Fibroblast of lung (primary cell): ENCODE measurements around the gene CDKN1B. TPM values are rescaled to one million over a fixed set of nuclear protein-coding genes. Genes with fewer than 3 reads are reported as not detected.

Source experiments
- DNase-seq, 2 donors: peaks; one replicate each; pipeline versions ENCODE4 v3.0.0 to v3.0.0-alpha.2; 2010; ENCODE audit warnings: low read depth in 2 of 2
- H2AFZ ChIP-seq: 2 replicates; pipeline ENCODE4 v1.5.1; 2012; ENCODE audit warnings: low read length, control low read depth, inconsistent platforms
- H3K27ac ChIP-seq: 2 replicates; pipeline ENCODE4 v1.5.1; 2011; ENCODE audit warnings: low read length, control low read depth; ENCODE audit not compliant: insufficient read depth
- H3K27me3 ChIP-seq: 2 replicates; pipeline ENCODE4 v1.5.1; 2011; ENCODE audit warnings: mild to moderate bottlenecking, low read length; ENCODE audit not compliant: control insufficient read depth, insufficient read depth
- H3K36me3 ChIP-seq: 2 replicates; pipeline ENCODE4 v1.5.1; 2011; ENCODE audit warnings: low read length; ENCODE audit not compliant: control insufficient read depth, insufficient read depth
- H3K4me1 ChIP-seq: 2 replicates; pipeline ENCODE4 v1.5.1; 2011; ENCODE audit warnings: low read length; ENCODE audit not compliant: control insufficient read depth, insufficient read depth; ENCODE audit errors: extremely low read depth
- H3K4me2 ChIP-seq: 2 replicates; pipeline ENCODE4 v1.5.1; 2011; ENCODE audit warnings: low read length, control low read depth; ENCODE audit not compliant: insufficient read depth; ENCODE audit errors: extremely low read depth
- H3K4me3 ChIP-seq, 4 experiments: fragments of 200-600 bp in 1 of 4; sonication (generic) in 1 of 4; replicated peaks in 1 of 4; 2 replicates each; pipeline ENCODE4 v1.5.1; 2011 to 2016; ENCODE audit warnings: low read length in 4 of 4, low read depth in 3 of 4, mild to moderate bottlenecking in 3 of 4, control low read depth in 2 of 4, inconsistent platforms in 1 of 4, mixed read lengths in 1 of 4; ENCODE audit not compliant: insufficient read depth in 1 of 4; ENCODE audit errors: control extremely low read depth in 1 of 4
- H3K79me2 ChIP-seq: 2 replicates; pipeline ENCODE4 v1.5.1; 2012; ENCODE audit warnings: mild to moderate bottlenecking, low read length, inconsistent platforms; ENCODE audit not compliant: control insufficient read depth, insufficient read depth
- H3K9ac ChIP-seq: 2 replicates; pipeline ENCODE4 v1.5.1; 2011; ENCODE audit warnings: mild to moderate bottlenecking, low read length, control low read depth; ENCODE audit not compliant: insufficient read depth
- H3K9me3 ChIP-seq: 2 replicates; pipeline ENCODE4 v1.5.1; 2012; ENCODE audit warnings: low read depth, low read length; ENCODE audit not compliant: control insufficient read depth, insufficient read depth
- H4K20me1 ChIP-seq: 2 replicates; pipeline ENCODE4 v1.5.1; 2011; ENCODE audit warnings: low read length; ENCODE audit not compliant: control insufficient read depth, insufficient read depth; ENCODE audit errors: extremely low read depth
- EZH2 ChIP-seq: IDR thresholded peaks from 2 replicates; pipeline ENCODE4 v1.5.1; 2012; ENCODE audit warnings: low read length, control low read depth, mild to moderate bottlenecking; ENCODE audit errors: missing control alignments
- polyA plus RNA-seq, 2 donors: library from polyadenylated mRNA; depleted of rRNA in 1 of 2; stranded (reverse) in 1 of 2; unstranded in 1 of 2; fragments of >200 nt; gene quantifications; 2 replicates each; pipeline ENCODE4 v1.2.1, GENCODE V29; 2011 to 2012; ENCODE audit warnings: missing spikeins in 1 of 2
- total RNA-seq: library from RNA; depleted of rRNA; stranded (reverse); fragments of >200 nt; gene quantifications from 2 replicates; pipeline ENCODE4 v1.2.1, GENCODE V29; 2014
- TF ChIP-seq, protein P1 (sequence below), 2 donors: IDR thresholded peaks in 1 of 2; conservative IDR thresholded peaks in 1 of 2; 1 replicate in 1 of 2; 2 replicates in 1 of 2; pipeline ENCODE4 v1.5.1; 2011 to 2012; ENCODE audit warnings: low read length in 2 of 2, control low read depth in 1 of 2, inconsistent platforms in 1 of 2, low read depth in 1 of 2, mild to moderate bottlenecking in 1 of 2

CDKN1B gene
- total and polyA plus RNA-seq, 2 donors (not counting 1 experiment from before 2014, with no cell fraction given) = 21.4 to 50.9 TPM

DNA sequence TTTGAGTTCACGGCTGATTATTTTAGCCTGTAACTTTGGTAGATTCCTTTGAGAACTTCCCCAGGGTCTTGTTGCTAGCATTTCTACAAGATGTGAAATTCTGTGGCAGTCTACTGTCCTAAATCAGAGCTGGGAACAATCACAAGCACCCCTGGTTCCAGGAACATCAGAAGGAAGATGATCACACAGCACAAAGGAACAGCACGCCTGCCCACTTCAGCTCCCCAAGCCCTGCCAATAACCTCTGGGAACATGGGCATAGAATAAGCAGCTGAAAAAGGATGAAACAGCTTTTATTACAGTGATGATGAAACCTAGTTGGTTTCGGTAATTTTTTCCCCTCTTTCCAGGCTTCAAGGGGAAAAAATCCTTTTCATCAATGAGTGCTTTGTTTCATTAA lies 33.4 kb upstream of the CDKN1B start:
- Histone ChIP-seq H4K20me1 (no peaks in the 10 kb centered on the region), H3K27me3 (no peaks in the 10 kb centered on the region), H3K27ac (no peak overlapping the region), H3K9ac (no peak overlapping the region), H3K4me1 (no peaks in the 10 kb centered on the region), H3K79me2 (no peaks in the 10 kb centered on the region), H3K4me3 (no peak overlapping the region), H3K9me3 (no peaks in the 10 kb centered on the region), H2AFZ (no peak overlapping the region), H3K4me2 (no peak overlapping the region), H3K36me3 (no peaks in the 10 kb centered on the region)
- DNase-seq = no peak
- no peak for TF ChIP-seq EZH2
- TF ChIP-seq, protein P1, sequence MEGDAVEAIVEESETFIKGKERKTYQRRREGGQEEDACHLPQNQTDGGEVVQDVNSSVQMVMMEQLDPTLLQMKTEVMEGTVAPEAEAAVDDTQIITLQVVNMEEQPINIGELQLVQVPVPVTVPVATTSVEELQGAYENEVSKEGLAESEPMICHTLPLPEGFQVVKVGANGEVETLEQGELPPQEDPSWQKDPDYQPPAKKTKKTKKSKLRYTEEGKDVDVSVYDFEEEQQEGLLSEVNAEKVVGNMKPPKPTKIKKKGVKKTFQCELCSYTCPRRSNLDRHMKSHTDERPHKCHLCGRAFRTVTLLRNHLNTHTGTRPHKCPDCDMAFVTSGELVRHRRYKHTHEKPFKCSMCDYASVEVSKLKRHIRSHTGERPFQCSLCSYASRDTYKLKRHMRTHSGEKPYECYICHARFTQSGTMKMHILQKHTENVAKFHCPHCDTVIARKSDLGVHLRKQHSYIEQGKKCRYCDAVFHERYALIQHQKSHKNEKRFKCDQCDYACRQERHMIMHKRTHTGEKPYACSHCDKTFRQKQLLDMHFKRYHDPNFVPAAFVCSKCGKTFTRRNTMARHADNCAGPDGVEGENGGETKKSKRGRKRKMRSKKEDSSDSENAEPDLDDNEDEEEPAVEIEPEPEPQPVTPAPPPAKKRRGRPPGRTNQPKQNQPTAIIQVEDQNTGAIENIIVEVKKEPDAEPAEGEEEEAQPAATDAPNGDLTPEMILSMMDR (conservative IDR thresholded peaks at IDR 0.05 in 1 of 2, IDR thresholded peaks at IDR 0.05 in 1 of 2; ENCODE audit: low read depth in 1 of 2, low read length in 2 of 2) = no peak

DNA sequence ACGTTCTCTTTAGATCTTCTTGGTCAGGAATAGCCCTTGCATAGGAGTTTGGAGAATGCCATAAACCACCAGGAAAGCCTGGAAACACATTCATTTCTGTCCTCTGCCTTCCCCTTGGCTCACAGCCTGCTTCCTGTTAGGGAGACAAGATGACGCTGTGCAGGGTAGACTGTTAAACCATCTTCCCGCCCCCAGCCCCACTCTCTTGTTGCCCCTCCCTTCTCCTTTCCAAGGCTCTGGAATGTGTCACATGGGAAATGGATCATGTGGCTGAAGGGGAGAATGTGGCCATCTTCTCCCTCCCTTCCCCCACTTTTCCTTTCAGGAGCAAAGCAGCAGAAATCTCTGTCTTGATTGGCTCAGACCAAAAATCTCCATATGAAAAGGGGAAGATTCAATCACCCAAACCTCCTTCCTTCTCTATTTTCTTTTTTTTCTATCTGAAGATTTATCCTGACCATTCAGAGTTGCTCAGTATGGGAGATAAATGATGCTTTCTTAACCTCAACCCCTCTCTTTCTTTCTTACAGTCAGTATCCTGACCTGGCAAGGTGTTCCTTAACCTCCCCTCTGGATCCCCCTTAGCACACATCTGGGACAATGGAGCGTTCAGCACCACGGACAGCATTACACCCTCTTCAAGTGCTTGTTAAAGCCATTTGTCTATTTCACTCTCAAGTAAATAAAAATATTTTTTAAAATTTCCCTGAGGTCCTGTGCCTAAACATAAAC lies 32.6 kb upstream of the CDKN1B start:
- TF ChIP-seq EZH2 = no peak
- TF ChIP-seq, protein P1 (conservative IDR thresholded peaks at IDR 0.05 in 1 of 2, IDR thresholded peaks at IDR 0.05 in 1 of 2; ENCODE audit: low read depth in 1 of 2, low read length in 2 of 2) = no peak
- no peaks in the 10 kb centered on the region for H3K36me3 ChIP-seq
- no peaks in the 10 kb centered on the region for H3K27me3 ChIP-seq
- no peak overlapping the region for H3K4me2 ChIP-seq
- no peaks in the 10 kb centered on the region for H4K20me1 ChIP-seq
- no peaks in the 10 kb centered on the region for H3K4me1 ChIP-seq
- H3K9me3 ChIP-seq = no peaks in the 10 kb centered on the region
- no peak overlapping the region for H3K9ac ChIP-seq
- no peak overlapping the region for H3K4me3 ChIP-seq
- peak; percentile 45 to 48 for DNase-seq
- H3K27ac ChIP-seq = no peak overlapping the region
- no peak overlapping the region for H2AFZ ChIP-seq
- no peaks in the 10 kb centered on the region for H3K79me2 ChIP-seq

DNA sequence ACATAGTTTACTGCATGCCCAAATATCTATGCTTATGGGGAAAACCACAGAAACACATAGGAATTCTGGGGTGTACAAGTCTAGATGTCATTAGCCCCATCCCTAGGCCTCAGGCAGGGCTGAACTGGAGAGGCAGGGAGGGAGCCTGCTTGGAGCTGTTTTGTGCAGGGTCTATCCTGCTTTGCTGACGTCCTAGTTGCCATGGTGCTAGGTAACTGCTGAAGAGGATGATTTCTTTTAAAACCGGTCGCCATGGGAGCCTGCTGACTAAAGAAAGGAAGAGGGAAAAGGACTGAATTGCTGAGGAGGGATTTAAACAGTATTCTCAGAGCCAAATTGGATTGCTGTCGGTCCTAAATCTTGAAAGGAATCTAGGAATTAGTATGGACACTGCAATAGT lies 31.9 kb upstream of the CDKN1B start:
- H3K9me3 ChIP-seq = no peaks in the 10 kb centered on the region
- no peak overlapping the region for H3K27ac ChIP-seq
- H3K9ac ChIP-seq = no peak overlapping the region
- no peaks in the 10 kb centered on the region for H3K79me2 ChIP-seq
- H4K20me1 ChIP-seq = no peaks in the 10 kb centered on the region
- H2AFZ ChIP-seq = no peak overlapping the region
- no peak overlapping the region for H3K4me3 ChIP-seq
- DNase-seq = no peak
- no peaks in the 10 kb centered on the region for H3K27me3 ChIP-seq
- no peaks in the 10 kb centered on the region for H3K4me1 ChIP-seq
- no peak overlapping the region for H3K4me2 ChIP-seq
- no peaks in the 10 kb centered on the region for H3K36me3 ChIP-seq
- TF ChIP-seq, protein P1 (conservative IDR thresholded peaks at IDR 0.05 in 1 of 2, IDR thresholded peaks at IDR 0.05 in 1 of 2; ENCODE audit: low read depth in 1 of 2, low read length in 2 of 2) = no peak
- no peak for TF ChIP-seq EZH2
